Activated CD4-positive, alpha-beta T cell treated with anti-CD3 and anti-CD28 coated beads for 1 hour (primary cell): ENCODE results near the gene RGMA.
"Not testable (repeated sequence)": the region's sequence is repeated elsewhere in the genome, so short reads cannot be mapped to it uniquely, and the experiment has no call there.

Source experiments
- DNase-seq: peaks from one replicate; pipeline ENCODE4 v3.0.0-alpha.2; 2020

RGMA gene

DNA sequence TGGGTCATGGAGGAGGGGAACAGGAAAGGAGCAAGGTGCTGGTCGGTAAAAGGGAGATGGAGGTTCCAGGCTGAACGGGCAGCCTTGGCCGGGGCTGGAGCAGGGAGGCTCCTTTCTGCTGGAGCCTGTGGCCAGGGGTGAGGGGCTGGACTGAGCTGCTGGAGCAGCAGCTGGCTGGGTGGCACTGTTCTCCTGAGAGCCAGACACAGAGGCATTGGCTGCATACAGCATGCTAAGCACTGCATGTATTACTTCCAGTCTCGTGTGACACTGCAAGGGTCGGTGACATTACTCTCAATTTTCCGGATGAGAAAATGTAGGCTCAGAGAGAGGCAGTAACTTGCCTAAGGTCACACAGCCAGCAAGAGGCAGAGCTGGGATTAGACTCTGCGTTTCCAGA is 42.3 kb downstream of the RGMA start:
- no peak for DNase-seq

DNA sequence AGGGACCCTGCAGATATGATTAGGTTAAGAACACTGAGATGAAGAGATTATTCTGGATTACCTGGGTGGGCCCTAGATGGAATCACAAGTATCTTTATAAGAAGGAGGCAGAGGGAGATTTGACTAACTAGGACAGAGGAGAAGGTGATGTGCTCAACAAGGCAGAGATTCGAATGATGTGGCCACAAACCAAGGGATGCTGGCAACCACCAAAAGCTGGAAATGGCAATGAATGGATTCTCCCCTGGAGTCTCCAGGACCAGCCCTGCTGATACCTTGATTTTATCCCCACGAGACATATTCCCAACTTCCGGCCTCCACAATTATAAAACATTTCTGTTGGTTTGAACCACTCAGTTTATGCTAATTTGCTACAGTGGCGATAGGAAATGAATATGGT is 42.9 kb downstream of the RGMA start:
- no peak for DNase-seq

DNA sequence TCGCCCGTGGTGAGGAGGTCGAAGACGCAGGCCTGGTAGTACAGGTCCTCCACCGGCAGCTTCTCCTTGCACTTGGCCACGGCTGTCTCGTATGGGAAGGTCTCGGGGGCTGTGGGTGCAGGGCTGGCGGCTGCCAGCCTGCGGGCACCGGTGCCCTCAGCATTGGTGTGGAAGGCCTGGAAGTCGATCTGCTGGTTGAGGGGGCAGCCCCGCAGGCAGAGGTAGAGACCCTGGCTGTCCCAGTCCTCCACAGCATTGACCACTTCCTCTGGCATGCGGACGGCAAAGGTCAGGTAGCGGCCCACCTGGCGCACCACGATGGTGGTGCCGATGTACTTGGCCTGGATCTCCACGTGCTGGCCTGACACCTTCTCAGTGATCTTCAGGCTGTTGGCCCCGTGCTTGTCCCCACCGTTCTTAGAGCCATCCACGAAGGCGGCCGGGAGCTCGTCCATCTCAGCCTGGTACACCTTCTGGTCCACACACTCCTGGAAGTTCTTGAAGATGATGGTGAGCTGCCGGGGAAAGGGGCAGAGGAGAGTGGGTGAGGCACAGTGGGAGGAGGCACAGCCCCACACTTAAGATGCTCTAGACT is 43.7 kb downstream of the RGMA start:
- DNase-seq, result no peak

DNA sequence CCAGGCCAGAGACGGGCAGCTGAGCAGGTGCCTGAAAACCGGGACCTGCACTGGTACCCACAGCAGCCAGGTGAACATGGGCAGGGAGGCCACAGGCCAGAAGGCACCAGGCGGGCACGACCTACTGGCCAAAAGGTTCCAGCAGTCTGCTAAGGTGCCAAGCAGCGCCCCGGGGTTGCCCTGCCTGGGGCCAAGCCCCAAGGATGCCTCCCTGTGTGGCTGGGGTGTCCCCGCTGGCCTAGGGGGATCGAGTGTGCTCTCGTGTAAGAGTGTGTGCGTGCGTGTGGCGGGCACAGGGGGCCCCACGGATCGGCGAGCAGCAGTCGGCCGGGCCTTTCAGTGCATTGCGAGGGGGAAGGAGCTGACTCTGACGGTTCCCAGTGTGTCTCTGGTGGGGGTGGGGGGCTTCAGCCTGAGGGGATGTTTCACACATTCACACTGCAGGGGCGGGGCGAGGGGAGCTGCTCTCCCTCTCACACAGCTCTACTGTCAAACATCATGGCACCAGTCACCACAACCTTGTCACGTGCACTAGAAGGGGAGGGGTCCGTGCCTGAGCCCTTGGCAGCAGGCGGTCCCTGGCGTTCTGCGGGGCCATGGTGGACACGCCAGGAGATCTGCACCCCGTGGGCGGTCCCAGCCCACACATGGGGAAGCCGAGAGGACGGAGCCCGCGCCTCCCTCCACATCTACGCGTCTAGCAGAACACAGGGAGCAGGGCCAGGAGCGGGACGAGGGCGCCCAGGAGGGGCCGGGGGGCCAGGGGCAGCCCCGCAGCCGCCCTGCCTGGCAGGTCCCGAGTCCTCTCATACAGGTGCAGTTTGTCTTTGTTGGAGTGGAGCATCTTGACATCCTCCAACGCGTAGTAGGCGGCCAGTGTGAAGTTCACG is 44.5 kb downstream of the RGMA start:
- DNase-seq, result no peak

DNA sequence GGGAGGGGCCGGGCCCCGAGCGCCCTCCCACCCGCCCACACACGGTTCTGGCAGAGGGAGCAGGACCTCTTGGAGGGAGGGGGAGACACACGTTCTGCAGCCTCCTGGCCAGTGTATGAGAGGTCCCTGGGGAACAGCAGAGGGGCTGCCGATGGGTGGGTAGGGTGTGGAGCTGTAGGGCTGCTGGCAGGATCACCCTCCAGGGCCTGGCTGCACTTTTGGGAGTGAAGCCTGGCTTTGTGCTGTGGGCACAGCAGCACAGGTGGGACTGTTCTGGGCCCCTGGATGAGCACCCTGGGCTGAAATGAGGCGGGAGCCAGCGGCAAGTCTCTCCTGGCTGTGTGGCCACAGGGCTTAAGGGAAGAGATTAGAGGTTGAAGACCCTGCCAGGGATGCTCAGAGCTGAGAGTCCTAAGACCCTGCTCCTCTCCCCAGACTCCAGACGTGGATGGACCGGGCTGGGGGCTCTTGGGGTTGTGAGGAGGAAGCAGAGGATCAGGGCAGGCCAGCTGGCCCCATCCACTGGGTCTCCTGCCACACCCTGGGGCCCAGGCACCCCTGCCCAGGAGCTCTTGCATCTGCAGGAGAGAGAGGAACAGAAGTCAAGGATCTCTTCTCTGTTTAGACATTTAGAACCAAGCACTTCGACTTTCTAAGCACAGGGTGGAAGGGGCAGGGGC is 45.2 kb downstream of the RGMA start:
- DNase-seq, result no peak

DNA sequence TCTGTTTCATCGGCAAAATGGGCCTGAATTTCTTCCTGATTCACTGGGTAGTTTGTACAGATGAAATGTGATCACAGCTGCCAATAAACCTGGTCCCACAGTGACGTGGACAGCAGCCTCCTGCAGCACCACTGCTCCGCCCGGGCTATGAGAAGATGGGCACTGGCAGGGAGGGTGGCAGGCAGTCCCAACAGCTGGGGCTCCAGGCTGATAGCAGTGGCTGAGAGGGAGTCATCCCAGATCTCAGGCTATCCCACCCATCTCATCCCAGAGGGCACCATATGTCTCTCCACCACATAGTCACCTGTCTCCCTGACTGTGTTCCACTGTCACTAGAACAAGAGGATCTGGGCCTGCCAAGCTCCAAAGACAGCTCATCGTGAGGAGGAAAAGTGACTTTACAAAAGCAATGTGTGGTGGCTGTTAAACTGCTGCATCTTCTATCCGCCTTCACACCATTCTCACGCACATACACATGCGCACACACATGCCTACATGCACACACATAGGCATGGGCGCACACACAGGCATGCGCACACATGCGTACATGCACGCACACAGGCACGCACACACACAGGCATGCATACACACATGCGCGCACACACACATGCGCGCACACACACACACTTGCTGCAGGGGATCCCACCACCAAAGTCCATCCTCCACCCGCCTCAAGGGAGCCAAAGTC is 46.2 kb downstream of the RGMA start:
- DNase-seq, result no peak

DNA sequence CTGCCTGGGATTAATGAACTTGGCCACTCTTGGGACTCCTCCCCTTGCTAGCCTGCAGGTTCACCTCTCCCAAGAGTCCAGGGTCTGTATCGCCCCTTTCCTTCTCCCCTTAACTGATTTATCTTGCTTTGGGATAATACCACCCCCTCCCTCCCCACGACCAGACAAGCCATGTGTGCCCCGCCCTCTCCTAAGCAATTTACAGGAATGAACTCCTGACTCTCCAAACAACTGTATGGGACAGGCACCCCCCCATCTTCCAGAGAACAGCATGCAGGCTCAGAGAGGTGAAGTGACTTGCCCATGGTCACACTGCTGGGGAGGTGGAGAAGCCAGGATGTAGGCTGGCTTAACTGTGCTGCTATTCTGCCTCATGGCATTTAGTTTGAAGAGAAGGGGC is 46.8 kb downstream of the RGMA start:
- no peak for DNase-seq

DNA sequence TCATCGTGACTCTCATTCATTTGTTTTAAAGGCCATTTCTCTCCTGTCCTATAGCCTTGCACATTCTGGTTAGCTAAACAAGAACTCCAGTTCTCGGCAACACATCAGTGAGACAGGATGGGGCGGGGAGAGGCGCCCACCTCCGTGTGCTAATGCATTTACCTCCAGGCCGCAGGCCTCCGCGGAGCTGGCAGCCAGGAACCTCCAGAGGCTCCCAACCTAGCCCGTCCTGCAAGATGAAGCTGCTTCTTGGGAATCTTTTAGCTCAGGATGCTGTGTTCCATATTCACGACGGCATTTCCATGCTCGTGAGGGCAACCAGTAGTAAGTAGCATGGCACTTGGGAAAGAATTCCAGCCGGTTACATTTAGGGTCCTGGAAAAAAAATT is 47.9 kb downstream of the RGMA start:
- no peak for DNase-seq

DNA sequence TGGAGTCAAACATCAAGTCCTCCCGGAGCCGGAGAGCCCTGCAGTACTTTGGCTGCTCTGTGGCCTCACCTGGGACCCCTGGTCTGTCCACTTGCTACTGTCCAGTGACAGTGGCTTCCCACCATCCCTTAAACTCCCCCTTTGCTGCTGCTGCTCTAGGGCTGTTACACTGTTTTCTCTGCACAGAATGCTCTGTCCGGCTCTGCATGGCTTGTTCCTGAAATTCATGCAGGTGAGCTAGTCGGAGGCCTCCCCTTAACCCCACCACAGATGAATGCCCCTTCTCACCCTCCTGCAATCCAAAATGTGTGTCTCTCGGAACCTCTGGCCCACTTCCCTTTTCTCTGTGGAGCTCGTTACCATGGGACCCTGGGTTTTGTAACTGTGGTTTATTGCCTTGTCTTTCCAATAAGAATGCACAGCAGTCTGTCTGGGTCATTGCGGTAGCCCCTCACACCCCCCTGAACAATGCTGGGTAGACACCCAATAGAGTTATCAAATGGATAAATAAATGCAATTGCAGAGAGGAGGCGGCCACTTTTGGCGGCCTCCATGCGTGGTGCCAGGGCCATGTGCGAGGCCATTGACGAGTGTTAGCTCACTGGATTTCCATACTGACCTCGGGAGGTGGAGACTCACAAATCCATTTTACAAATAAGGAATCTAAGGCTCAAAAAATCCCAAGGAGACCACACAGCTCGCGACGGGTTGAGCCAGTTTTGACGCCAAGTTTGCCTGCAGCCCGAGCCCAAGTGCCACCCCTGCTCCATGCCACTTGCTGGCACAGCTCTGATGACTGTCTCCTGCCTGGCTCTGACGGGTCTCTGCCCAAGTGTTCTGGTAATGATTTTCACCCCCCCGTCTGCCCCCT is 48.5 kb downstream of the RGMA start:
- DNase-seq, result no peak

DNA sequence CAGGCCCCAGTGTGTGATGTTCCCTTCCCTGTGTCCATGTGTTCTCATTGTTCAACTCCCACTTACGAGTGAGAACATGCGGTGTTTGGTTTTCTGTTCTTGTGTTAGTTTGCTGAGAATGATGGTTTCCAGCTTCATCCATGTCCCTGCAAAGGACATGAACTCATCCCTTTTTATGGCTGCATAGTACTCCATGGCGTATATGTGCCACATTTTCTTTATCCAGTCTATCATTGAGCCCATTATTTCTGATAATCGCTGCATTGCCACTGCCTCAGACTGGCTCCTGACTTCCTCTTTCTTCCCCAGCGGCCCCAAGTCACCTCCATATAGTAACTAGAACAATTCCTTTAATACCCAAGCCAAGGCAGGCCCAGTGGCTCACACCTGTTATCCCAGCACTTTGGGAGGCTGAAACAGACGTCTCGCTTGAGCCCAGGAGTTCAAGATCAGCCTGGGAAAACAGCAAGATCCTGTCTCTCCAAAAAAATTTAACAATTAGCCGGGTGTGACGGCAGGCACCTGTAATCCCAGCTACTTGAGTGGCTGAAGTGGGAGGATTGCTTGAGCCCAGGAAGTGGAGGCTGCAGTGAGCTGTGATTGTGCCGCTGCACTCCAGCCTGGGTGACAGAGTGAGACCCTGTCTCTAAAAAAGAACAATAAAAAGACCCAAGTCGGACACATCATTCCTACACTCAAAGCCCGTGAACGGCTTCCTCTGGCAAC is 49.3 kb downstream of the RGMA start:
- DNase-seq, result not testable (repeated sequence)

DNA sequence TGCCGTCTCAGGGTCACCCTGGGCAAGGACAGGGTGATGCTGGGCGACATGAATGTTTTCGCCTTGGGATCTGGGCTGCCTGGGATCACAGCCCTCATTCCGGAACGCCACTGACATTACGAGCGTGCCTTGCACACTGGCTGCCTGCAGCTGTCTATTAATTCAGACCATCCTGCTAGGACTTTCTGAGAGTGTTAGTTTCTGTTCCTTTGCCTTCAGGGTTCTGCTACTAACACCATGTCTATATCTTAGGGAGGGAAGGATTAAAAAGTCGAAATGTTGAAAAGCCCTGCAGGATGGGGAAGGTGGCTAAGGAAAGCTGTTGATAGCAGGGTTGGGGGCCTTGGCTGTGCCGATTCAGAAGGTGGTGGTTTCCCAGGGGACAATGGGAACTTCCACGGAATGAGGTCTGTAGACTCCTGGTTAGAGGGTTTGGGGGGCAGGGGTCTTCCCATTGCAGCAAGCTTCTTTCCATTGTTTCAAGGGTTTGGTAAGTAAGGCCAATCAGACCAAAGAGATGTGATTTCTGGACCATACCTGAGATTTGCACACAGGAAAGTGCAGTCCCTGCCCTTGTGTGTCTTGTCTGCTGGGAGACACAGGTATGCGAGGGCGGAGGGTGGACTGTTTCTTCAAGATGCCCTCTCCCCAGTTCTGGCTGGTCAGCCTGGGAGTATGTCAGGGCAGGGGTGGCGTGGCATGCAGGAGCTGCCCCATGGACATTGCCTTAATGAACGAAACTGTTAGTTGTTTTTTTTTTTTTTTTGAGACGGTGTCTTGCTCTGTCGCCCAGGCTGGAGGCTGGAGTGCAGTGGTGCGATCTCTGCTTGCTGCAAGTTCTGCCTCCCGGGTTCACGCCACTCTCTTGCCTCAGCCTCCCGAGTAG is 50.9 kb downstream of the RGMA start:
- no peak for DNase-seq

DNA sequence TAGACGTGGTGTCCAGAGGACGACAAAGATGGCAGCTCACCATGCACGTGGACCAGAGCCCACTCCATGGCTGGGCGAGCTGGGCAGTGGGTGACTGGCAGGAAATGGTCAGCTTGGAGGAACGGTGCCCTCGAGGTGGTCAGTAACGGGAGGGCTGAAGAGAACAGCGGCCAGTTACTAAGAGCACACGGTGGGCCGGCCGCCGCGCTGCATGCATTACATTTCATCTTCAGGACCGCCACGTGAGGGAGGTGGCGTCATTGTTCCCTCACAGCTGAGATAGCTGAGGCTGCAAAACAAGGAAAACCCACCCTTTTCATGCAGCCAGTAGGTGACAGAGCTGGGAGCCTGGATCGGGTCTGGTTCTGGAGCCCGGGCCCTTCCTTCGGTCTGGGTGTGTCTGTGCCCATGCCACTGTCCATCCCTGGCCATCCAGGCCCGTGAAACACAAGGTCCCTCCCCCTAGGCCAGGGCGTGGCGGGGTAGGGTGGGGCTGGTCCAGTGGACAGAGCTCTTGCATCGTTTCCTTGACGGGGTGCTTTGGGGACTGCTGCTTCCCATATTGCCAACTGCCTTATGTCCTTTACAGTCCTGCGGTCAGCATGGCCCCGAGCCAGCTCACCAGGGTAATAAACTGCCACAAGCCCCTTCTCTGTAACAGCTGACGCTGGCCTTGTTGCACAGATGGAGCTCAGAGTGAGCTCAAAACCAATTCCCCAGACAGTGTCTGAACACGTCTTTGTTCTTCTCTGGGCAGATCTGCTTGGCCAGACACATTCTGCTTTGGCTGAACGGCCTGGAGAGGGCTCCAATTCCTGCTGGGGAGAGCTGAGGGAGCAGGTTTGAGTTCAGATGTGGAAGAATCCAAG is 51.8 kb downstream of the RGMA start:
- no peak for DNase-seq

DNA sequence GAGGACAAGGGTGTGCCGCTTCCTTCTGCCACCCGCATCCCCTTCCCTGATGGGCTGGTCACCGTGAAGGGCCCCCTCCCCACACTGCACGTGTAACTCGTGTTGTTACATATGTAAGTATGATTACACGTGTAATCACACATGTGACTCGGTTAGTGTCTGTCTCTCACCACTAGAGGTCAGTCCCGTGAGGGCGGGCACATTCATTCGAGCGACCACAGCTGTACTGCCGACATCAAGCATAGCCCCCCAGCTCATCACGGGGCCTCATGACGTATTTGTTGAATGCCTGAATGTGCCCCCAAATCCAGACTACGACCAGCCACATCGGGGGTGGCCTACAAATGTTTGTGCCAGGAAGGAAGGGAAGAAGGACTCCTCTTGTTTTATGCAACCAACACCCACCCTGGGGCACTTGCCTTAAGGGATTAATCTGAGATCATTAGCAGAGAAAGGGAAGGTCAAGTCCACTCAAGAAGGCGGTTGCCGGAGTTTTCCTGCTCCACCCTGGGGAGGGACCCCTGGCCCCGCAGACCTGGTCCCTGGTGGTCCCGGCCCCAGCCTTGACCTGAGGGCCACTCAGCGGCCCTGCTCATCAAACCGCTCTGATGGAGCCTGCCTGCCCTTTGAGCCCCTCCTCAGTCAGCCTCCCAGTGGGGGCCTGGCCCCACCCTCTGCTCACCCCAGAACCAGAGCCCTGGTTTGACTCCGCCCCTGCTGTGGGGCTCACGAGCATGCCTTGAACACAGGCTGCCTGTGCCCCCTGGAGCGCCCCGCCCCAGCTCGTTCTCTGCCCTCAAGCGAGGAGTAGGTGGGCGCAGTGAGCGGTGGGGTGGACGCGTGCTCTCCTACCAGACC is 52.8 kb downstream of the RGMA start:
- DNase-seq, result no peak

DNA sequence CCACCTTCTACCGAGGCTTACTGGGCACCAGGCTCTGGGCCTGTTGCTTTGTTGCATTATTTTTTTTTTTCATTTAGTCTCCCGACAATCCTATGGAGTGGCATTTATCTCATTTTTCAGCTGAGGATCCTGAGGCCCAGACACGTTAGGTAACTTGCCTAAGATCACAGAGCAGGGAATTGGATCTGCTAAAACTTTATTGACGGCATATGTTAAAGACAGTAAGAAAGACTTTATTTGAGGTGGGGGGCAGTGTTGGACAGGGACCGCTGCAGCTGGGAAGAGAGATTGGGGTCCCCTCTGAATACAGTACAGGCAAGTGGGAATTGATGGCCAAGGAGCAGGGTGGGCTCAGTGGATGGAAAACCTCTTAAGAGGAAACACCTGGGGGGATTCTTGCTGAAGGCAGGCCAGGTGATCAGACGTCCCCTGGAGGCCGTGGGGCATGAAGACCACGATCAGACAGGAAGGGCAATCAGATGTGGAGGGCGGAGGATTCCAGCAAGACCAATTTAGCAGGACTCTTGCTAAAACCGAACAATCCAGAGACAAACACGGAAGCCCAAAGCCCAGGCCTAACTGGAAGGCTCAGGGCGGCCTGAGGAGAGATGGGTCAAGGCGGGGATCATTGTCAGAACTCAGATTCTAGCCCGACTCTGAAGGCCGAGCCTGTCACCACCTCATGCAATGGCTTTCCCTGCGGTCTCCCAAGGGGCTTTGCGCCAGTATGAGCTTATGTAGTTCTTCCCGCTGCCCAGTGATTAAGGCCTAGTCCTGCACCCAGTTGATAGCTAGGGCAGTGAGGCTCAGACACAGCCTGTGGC is 53.7 kb downstream of the RGMA start:
- DNase-seq, result no peak

DNA sequence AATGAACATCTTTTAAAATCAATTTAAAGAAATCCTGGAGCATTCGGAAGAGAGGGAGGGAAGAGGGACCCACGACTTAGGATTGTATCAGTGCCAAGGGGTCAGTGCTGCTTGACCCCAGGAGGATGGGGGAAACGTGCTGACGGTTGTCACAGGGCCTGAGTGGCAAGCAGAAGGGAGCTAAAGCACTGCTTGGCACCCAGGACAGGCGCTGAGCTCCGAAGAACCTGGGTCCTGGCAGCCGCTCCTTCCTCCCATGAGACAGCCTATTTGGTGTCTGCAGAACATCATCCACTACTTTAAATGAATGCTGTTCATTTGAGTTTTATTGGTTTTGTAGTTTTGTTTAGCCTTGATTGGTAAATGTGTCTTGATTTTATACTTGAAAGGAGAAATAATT is 54.5 kb downstream of the RGMA start:
- DNase-seq, result no peak

DNA sequence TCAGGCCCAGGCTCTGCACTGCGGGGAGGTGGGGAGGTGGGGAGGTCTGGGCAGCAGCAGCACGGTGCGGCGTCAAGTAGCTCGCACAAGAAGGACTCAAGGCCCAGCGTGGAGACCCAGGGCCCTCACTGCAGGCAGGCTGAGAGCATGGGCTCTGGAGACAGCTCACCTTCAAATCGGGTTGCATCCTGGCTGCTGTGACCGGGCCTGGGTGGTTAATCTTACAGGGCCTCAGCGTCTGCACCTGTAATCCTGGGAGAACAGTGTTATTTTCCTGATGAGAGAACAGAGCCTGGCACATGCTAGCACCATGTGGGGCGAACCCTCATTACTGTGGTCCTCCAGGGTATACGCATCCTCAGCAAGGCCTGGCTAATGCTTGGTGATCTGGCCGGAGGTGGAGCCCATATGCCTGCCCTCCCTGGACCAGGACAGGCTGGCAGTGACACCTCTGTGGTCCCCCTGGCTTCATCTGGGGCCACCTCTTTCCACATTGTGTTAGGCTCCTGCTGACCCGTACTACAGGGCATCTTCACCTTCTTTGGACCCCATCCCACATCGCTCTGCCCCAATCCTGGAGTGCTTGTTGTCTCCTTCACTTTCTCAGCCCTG is 55.5 kb downstream of the RGMA start:
- no peak for DNase-seq

DNA sequence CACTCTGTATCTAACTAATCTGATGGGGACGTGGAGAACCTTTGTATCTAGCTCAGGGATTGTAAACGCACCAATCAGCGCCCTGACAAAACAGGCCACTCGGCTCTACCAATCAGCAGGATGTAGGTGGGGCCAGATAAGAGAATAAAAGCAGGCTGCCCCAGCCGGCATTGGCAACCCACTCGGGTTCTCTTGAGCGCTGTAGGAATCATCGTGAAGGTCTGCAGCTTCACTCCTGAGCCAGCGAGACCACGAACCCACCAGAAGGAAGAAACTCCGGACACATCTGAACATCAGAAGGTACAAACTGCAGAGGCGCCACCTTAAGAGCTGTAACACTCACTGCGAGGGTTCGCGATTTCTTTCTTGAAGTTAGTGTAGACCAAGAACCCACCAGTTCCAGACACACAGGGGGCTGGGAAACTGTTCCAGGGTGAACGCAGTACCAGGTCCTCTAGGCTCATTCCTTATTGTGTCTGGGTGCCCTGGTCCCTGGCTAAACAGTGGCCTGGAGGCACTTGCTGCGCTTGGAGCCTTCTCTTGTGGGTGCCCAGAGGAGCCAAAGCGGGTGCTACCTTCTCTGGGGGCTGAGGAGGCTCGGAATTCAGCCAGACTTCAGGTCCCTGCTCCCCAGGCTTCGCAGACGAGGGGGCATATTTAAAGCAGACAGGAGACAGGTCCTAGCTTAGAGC is 56.4 kb downstream of the RGMA start:
- not testable (repeated sequence) for DNase-seq
